ENCODE measurements around the gene GHR.

DNA sequence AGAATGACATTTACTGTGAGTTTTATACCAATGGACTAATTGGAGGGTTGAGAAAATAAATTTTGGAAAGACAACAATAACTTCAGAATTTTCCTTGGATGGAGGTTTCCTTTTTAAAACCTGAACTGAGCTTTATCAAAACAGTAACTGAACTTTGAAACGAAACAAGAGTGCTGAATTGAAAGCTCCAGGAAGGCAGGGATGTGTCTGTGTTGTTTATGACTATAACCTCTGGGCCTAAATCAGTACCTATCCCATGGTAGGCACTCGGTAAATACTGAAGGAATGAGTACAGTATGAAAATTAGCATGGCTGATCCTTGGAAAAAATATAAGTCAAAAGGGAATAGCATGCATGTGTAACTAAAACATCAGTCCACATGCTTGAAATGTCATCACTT lies 93.9 kb downstream of the GHR start:
- TF ChIP-seq, protein P1, sequence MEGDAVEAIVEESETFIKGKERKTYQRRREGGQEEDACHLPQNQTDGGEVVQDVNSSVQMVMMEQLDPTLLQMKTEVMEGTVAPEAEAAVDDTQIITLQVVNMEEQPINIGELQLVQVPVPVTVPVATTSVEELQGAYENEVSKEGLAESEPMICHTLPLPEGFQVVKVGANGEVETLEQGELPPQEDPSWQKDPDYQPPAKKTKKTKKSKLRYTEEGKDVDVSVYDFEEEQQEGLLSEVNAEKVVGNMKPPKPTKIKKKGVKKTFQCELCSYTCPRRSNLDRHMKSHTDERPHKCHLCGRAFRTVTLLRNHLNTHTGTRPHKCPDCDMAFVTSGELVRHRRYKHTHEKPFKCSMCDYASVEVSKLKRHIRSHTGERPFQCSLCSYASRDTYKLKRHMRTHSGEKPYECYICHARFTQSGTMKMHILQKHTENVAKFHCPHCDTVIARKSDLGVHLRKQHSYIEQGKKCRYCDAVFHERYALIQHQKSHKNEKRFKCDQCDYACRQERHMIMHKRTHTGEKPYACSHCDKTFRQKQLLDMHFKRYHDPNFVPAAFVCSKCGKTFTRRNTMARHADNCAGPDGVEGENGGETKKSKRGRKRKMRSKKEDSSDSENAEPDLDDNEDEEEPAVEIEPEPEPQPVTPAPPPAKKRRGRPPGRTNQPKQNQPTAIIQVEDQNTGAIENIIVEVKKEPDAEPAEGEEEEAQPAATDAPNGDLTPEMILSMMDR (IDR thresholded peaks at IDR 0.05; ENCODE audit: borderline replicate concordance, extremely low read depth, low read length, poor library complexity, severe bottlenecking): no peak
- TF ChIP-seq EZH2 (IDR thresholded peaks at IDR 0.05; ENCODE audit: borderline replicate concordance, low read depth, low read length, severe bottlenecking): no peak

Data from DND-41 (cell line).